Activated T-cell treated with anti-CD3 and anti-CD28 coated beads for 48 hours (primary cell): ENCODE results near the gene FFAR3.
"Not testable (repeated sequence)": the region's sequence is repeated elsewhere in the genome, so short reads cannot be mapped to it uniquely, and the experiment has no call there.

ENCODE experiments used
- DNase-seq: peaks from one replicate; pipeline ENCODE4 v3.0.0-alpha.2; 2020; ENCODE audit warnings: low read depth

FFAR3 gene

GRCh38 chr19:35401416-35401815 lies 43.2 kb downstream of the FFAR3 start:
- DNase-seq, result not testable (repeated sequence)

- no peak for DNase-seq
Observed at GRCh38 chr19:35403116-35403760, 45.0 kb downstream of the FFAR3 start.

GRCh38 chr19:35404879-35405622 lies 46.8 kb downstream of the FFAR3 start:
- peak; percentile 78 for DNase-seq

GRCh38 chr19:35407619-35408018 lies 49.4 kb downstream of the FFAR3 start:
- no peak for DNase-seq

- no peak for DNase-seq
Observed at GRCh38 chr19:35408284-35409171, 50.3 kb downstream of the FFAR3 start.

- no peak for DNase-seq
Observed at GRCh38 chr19:35409191-35409590, 50.9 kb downstream of the FFAR3 start.
